ENCODE measurements around the gene GPR150.

DNA sequence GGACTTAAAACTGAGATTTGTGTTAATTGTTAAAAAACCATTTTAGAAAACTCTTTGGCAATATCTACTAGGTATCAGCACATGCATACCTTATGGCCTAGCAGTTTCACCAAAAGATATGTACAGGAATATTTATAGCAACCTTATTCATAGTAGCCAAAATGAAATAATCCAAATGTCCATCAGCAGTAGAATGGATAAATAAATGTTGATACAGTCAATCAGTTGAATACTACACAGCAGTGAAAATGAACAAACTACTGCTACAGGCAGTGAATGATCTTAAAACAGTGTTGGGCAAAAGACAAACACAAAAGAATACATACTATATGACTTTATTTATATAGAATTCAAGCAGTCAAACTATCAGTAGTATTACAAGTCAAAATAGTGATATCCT lies 43.1 kb downstream of the GPR150 start:
- TF ChIP-seq, protein P1, sequence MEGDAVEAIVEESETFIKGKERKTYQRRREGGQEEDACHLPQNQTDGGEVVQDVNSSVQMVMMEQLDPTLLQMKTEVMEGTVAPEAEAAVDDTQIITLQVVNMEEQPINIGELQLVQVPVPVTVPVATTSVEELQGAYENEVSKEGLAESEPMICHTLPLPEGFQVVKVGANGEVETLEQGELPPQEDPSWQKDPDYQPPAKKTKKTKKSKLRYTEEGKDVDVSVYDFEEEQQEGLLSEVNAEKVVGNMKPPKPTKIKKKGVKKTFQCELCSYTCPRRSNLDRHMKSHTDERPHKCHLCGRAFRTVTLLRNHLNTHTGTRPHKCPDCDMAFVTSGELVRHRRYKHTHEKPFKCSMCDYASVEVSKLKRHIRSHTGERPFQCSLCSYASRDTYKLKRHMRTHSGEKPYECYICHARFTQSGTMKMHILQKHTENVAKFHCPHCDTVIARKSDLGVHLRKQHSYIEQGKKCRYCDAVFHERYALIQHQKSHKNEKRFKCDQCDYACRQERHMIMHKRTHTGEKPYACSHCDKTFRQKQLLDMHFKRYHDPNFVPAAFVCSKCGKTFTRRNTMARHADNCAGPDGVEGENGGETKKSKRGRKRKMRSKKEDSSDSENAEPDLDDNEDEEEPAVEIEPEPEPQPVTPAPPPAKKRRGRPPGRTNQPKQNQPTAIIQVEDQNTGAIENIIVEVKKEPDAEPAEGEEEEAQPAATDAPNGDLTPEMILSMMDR (IDR thresholded peaks at IDR 0.05; ENCODE audit: poor library complexity): no peak
- TF ChIP-seq EZH2phosphoT487 (IDR thresholded peaks at IDR 0.05; ENCODE audit: low read depth, severe bottlenecking, unreplicated experiment) (no peak), EZH2 (IDR thresholded peaks at IDR 0.05; ENCODE audit: borderline replicate concordance) (no peak)

Measured in hepatocyte (in vitro differentiated cells).